Activated CD4-positive, alpha-beta T cell treated with anti-CD3 and anti-CD28 coated beads, Interleukin-2, amount 50 U/mL, for 48 hours (primary cell): ENCODE results near the gene TSHR.

Experiments used
- DNase-seq, 2 experiments: peaks; one replicate each; pipeline ENCODE4 v3.0.0-alpha.2; 2020

TSHR gene

GRCh38 chr14:81144824-81145603 lies 189.6 kb downstream of the TSHR start:
- no peak for DNase-seq

- DNase-seq, result no peak
These were observed 191.9 kb downstream of the TSHR start for GRCh38 chr14:81147140-81147897.

- no peak for DNase-seq
These were observed 193.2 kb downstream of the TSHR start for GRCh38 chr14:81148635-81149034.

DNA sequence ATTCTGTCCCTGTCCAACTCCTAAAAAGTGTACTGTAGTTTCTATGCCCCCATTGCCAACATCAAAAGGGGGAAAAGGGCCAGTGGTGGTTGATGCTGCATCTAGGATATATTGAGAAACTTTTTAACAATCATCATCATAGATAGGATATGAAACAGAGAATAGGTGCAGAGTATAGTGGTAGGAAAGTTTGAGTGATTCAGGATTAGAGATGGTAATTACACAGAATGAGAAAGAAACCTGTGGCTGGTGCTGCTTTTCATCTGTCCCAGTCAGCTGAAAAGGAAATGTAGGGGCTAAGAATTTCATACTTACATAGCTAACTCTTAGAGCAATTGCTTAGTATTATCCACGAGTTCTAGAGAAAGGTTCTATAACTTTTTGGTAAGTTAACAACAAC lies 197.8 kb downstream of the TSHR start:
- no peak for DNase-seq

- DNase-seq, result no peak
These were observed 202.0 kb downstream of the TSHR start for GRCh38 chr14:81157431-81157830.

DNA sequence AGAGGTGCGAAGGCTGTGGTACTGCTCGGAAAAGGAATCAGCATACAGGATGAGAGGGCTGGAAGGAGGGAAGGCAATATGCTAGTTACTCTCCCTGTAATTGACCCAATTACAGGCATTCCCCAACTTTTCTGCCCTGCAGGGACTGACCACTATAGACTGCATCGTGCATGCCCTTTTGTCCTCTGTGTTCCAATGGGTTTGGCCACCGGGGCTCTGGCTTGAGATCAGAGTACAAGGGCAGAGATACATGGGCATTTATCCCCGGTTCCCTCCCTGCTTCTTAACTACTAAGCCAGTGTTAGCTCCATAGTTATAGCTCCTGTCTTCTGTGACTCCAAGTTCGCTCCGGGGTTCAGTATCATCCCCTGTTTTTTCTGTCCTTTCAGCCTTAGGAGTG lies 205.7 kb downstream of the TSHR start:
- DNase-seq, result no peak

DNA sequence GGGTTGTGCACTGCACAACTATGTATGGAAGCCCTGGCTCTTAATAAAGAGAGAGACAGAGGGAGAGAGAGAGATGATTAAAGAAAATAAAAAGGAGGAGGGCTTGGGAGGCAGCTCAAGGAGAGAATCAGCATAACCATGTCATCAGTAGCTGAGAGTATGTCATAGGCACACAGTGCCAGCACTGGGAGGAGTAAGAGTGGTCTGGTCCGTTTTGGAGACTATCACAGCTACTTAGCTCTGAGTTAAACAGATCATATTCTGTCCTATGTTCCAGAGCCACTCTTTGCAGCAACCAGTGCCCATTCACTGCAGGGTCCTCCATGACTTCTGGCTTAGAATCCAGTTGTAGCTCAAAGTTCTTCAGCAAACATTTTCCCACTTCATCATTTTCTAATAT lies 206.3 kb downstream of the TSHR start:
- DNase-seq, result no peak

DNA sequence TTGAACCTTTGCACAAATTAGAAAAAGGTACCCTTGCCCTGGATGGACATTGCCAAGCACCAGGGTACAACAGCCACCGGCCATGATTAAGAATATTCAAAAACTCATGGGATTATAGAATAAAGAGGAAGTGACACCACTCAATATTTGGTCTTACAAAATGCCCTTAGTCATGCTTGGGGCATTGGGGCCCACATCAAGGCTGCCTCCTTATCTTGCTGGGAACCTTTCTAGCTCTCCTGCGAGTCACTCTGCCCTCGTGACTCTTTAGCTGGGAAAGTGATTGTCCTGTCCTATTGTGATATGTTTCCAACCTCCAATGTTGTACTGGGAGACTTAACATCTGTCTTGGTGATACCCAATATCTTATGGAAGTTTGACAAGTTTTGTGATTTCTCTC lies 207.5 kb downstream of the TSHR start:
- no peak for DNase-seq

DNA sequence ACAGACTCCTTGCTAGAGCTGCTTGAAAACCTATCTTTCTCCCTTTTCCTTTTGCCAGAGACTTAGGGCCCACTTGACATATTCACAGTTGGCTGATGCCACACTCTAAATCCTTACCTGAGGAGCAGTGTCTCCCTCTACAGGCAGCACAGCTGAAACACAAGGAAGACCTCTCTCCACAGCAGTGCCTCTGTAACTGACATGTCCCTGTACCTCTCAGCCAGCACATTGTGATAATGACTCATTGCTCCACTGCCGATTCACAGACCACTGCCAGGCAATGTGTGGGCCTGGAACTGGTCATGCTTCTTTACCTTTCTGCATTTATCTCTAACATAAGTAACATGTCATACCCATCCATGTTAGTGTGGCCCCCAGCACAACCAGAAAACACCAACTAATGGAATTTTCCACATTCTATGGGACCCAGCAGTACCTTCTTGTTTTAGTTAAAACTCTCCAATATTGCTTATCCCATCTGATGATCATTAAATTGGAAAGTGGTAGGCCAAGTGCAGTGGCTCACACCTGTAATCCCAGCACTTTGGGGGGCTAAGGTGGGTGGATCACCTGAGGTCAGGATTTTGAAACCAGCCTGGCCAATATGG lies 208.8 kb downstream of the TSHR start:
- peak; percentile 64 to 79 for DNase-seq

DNA sequence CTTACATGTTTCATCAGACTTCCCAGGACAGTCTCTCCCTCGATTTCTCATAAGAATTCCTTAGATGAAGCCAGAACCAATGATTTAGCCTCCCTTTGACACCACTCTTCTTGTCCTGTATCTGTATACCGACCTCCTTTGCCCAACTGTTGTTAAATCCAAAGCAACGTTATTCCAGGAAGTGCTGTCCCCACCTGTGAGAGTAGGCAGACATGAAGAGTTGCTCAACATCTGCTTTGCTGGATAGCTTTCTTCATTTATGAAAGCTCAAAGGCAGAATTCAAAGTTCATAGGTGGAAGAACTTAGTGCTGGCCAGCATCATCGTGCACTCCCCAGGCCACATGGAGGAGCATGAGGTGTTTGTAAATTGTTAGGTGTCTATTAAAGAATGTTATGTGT lies 209.8 kb downstream of the TSHR start:
- no peak for DNase-seq

GRCh38 chr14:81166121-81166520 lies 210.7 kb downstream of the TSHR start:
- DNase-seq, result no peak

DNA sequence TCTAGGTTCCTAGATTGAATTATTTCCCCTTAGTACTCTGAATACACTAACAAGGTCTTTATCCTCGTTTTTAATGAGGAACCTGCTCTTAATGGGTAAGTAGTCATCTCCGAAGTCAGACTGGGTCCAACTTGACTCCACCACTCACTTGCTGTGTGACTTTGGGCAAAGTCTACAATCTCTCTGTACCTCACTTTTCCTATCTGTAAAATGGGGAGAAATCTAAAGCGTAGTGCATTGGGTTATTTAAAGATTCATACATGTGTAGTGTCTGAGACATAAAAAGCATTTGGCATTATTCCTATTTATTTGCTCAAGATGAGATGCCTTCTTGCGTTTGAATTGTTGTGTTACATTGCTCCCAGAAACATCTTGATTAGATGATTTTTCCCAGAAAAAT lies 213.8 kb downstream of the TSHR start:
- DNase-seq, result no peak

DNA sequence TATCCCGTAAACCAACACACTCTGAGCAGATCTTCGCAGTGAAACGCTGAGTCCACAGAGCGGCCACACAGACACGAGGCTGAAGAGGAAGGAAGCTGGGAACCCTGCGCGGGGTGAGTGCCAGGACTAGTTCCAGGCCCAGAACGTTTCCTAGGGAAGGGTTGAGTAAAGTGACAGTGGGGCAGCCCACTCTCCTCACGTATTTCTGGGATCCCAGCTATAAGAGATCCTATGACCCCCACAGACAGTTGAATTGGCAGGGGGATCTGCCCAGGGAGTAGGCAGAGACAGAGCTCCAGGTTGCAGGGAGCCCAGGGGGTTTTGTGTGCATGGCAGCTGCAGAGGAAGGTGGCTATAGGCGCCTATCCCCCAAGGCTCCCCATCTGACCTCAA lies 214.3 kb downstream of the TSHR start:
- peak in 1 of 2 experiments; percentile 14 for DNase-seq

- peak; percentile 88 to 92 for DNase-seq
These were observed 214.8 kb downstream of the TSHR start for GRCh38 chr14:81170104-81170828.

GRCh38 chr14:81170829-81171195 lies 215.4 kb downstream of the TSHR start:
- no peak for DNase-seq

- no peak for DNase-seq
These were observed 216.9 kb downstream of the TSHR start for GRCh38 chr14:81172353-81172752.

DNA sequence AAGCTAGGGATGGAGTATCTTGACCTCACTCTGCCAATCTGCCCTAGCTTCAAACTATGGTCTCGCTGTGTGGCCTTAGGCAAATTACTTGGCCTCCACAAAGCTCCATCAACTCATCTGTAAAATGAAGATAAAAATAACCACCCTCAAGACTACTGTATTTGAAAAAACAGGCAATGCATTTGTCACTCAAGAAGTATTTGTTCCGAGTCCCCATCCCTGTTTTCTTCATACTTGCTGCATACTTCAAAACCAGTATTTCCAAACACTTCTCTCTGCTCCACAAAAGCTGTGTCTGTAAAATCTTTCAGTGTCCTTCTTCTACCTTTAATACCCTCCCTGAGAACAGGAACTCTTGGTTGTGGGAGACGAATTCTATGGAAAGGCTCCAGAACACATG lies 217.5 kb downstream of the TSHR start:
- DNase-seq, result no peak

GRCh38 chr14:81176241-81176640 lies 220.8 kb downstream of the TSHR start:
- no peak for DNase-seq

DNA sequence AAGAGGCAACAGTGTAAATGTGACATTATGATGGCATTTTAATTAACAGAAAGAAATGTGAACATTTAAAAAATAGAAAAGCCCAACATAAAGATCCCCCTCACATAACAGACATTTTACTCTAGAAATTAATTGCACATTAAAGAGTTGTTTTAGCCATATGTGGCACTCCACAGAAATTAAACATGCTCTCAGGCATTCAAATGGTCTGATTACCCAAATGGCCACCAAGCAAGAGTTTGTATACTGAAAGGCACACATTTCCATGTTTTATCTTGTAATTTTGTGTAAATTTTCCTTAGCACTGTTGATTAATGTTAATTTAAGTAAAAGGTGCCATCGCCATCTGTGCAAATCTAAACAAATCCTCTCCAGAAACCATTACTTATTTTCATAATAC lies 221.8 kb downstream of the TSHR start:
- DNase-seq, result no peak

DNA sequence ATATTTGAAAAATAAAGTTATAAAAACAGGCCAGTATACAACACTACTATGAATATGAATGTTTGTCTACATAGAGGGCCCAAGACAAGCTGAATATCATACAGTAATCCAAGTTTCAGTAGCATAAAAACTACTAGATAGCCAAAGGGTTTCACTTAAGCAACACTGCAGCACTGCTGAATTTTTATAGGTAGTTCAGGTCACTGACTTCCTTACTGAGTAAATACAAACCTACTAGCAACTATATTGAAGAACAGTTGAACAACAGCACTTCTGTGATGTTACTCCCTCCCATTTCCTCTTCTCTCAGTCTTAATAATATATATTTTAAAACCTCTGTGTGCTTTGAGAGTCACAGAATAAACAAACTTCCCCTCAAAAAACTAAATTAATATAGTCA lies 222.6 kb downstream of the TSHR start:
- no peak for DNase-seq

GRCh38 chr14:81179631-81180030 lies 224.2 kb downstream of the TSHR start:
- DNase-seq, result no peak

DNA sequence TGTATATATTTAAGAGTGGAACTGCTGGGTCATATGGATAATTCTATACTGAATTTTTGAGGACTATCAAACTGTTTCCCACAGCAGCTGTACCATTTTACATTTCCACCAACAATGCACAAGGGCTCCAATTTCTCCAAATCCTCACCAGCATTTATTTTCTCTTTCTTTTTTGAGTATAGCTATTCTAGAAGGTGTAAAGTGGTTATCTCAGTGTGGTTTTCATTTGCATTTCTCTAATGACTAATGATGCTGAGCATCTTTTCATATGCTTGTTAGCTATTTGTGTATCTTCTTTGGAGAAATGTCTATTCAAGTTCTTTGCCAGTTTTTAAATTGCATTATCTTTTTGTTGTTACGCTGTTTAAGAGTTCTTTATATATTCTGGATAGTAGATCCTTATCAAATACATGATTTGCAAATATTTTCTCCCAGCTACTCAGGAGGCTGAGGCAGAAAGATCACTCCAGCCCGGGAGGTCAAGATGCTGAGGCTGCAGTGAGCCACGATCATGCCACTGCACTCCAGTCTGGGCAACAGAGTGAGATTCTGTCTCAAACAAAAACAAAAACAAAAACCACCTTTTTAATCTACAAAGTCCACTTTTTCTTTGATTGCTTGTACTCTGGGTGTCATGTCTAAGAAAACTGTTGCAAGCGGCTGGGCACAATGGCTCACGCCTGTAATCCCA lies 232.6 kb downstream of the TSHR start:
- DNase-seq, result no peak

DNA sequence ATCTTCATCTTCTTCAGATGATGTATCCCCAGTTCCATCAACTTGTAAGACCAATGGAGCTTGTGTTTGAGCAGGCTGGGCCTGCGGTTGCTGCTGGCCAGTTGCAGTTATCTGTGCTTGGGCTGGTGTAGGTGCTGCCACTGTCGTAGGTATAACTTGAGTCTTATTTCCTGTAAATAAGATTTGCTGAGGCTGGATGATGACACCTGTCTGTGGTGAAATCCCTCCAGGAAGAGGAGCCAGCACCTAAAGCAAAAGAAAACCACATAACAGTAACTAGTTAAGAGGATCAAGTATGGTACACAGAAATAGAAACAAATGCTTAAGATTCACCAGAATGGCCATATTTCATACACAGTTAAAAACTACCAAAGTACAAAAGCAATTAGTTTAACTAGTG lies 237.2 kb downstream of the TSHR start:
- no peak for DNase-seq
